ENCODE data around the gene ZNF548. TPM values are rescaled to one million over a fixed set of nuclear protein-coding genes. Genes with fewer than 3 reads are reported as not detected.

ZNF548 gene
- total RNA-seq = 10 to 100 TPM; 18.8 to 30.9 (median 25.7) TPM

DNA sequence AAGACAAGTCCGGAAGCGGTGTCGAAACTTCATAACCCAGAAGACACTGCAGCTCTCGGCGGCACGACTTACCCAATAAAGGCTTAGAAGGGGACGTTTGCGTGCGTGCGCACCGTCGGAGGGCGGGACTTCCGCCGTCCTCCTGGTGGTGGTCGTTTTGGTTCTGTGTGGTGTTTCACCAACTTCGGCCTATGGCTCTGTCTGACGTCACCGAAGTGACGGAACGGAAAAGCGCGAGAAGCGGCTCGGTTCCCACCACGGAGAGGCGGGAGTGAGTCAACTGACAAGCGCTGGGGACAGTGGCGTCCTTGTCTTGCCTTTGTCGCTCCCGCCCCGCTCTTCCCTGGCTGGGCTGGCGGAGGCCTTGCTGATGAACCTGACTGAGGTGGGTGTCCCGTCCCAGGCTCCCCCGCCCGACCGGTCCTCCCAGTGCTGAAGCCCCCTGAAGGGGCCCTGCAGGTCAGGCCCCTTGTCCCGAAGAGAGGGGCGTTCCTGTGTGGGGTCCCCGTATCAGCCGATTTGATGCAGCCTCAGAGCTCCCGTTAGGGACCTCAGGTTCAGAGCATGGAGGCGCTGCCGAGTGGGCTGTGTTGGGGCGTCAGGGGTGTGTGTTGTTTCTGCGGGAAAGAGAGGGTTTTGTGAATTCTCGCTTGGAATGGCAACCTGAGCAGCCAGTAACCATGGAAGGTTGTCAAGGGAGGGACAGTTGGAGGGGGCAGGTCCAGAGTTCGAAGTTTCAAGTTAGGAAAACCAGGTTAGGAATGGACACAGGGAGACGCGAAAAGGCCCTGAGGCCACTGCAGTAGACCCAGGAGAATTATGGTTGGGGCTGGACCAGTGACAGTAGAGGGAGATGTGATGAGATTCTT is at the start of gene ZNF548:
Gene ZNF548, plus strand, starts transcription at position 125 of the 869 bp plus-strand sequence. Its CDS starts 246 bp downstream, at position 371.
- peaks cover 18% of the 10 kb centered on the region for H3K4me1 ChIP-seq
- WGBS = under 1% methylated on average over 20 of the region's 50 CpGs
- no peaks in the 10 kb centered on the region for H3K9me3 ChIP-seq
- DNase-seq (ENCODE audit: low spot score in 2 of 2) = peak; percentile 98 to 99
- peaks cover 15% of the 10 kb centered on the region for H3K36me3 ChIP-seq
- H3K4me3 ChIP-seq = peak within 1 kb of the TSS; percentile 89
- TF ChIP-seq POLR2AphosphoS5 (IDR thresholded peaks at IDR 0.05) = peak in 2 of 3 donors; percentile 57 to 91
- no peak for TF ChIP-seq EP300 (IDR thresholded peaks at IDR 0.05)
- TF ChIP-seq POLR2A (IDR thresholded peaks at IDR 0.05) = peak in 1 of 2 donors; percentile 51
- TF ChIP-seq CTCF (IDR thresholded peaks at IDR 0.05) = peak in 1 of 2 donors; percentile 33
- H3K27ac ChIP-seq = peak within 1 kb of the TSS; percentile 88
- no peaks in the 10 kb centered on the region for H3K27me3 ChIP-seq

GRCh38 chr19:57342582-57342981 is 47.1 kb upstream of the ZNF548 start:
- Histone ChIP-seq H3K27me3 (no peaks in the 10 kb centered on the region), H3K9me3 (no peaks in the 10 kb centered on the region), H3K4me3 (no peak overlapping the region), H3K27ac (no peak overlapping the region), H3K4me1 (no peaks in the 10 kb centered on the region), H3K36me3 (no peaks in the 10 kb centered on the region)
- no peak for DNase-seq (ENCODE audit: low spot score in 2 of 2)
- 84% methylated on average over 6 of the region's 6 CpGs for WGBS
- TF ChIP-seq POLR2A (IDR thresholded peaks at IDR 0.05) (no peak), POLR2AphosphoS5 (IDR thresholded peaks at IDR 0.05) (no peak), EP300 (IDR thresholded peaks at IDR 0.05) (no peak), CTCF (IDR thresholded peaks at IDR 0.05) (no peak)

- TF ChIP-seq EP300 (IDR thresholded peaks at IDR 0.05) (no peak), POLR2A (IDR thresholded peaks at IDR 0.05) (no peak), CTCF (IDR thresholded peaks at IDR 0.05) (no peak), POLR2AphosphoS5 (IDR thresholded peaks at IDR 0.05) (no peak)
- Histone ChIP-seq H3K9me3 (no peaks in the 10 kb centered on the region), H3K4me1 (peaks cover 19% of the 10 kb centered on the region), H3K27me3 (no peaks in the 10 kb centered on the region), H3K36me3 (peaks cover 1% of the 10 kb centered on the region), H3K4me3 (no peak overlapping the region), H3K27ac (no peak overlapping the region)
- 33% methylated on average over 3 of the region's 3 CpGs for WGBS
- DNase-seq (ENCODE audit: low spot score in 2 of 2) = no peak
Observed at GRCh38 chr19:57348136-57348535, 41.5 kb upstream of the ZNF548 start.

DNA sequence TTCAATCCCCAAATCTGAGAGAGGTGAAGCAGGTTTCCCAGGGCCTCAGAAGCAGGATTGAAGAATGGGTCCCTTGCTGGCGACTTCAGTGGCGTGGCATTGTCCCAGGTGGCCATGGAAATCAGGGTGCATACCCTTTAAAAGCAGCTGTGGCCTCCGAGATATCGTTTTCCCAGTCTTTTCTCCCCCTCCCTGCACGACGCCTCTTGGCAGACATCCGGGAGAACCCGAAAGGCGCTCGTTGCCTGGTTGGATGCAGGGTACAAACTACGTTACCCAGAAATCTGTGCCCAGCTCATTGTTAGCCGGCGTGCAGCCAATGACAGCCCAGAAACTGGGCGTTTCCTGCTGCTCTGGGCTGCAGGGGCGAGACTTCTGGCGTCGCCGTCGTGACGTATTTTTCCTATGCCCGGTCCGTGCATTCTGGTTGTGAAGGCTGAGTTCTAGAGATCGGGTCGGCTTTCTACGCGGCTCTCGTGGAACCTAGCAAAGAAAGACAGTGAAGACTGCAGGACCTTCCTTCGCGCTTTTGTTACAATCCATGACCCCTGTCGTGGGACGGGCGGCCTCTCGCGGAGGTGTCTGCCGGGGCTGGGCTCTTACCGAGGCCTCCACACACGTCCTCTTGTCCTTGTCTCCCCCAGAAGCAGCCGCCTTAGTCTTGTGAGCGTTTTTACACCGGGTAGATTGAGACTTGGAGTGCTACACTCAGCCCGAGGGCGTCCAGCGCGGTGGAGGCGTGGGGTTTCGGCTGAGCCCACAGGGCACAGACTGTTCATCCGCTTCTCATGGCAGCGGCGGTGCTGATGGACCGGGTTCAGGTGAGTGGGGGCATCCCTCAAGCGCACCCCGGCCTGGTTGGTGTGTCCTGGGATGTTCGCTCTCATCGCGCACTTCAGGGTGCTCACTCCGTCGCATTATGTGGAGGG is 38.5 kb upstream of the ZNF548 start, which contains the start of gene ZNF304:
Gene ZNF304, plus strand, starts transcription at position 395 of the 929 bp plus-strand sequence. Its CDS starts 394 bp downstream, at position 789.
- Histone ChIP-seq H3K9me3 (peaks cover under 1% of the 10 kb centered on the region), H3K4me1 (peaks cover 23% of the 10 kb centered on the region), H3K27ac (peak within 1 kb of the TSS; percentile 88), H3K36me3 (peaks cover 31% of the 10 kb centered on the region), H3K27me3 (no peaks in the 10 kb centered on the region), H3K4me3 (peak within 1 kb of the TSS; percentile 97)
- WGBS = under 1% methylated on average over 41 of the region's 57 CpGs
- TF ChIP-seq POLR2AphosphoS5 (IDR thresholded peaks at IDR 0.05) = peak in 2 of 3 donors; percentile 20 to 74
- no peak for TF ChIP-seq POLR2A (IDR thresholded peaks at IDR 0.05)
- DNase-seq (ENCODE audit: low spot score in 2 of 2) = peak; percentile 93 to 94

DNA sequence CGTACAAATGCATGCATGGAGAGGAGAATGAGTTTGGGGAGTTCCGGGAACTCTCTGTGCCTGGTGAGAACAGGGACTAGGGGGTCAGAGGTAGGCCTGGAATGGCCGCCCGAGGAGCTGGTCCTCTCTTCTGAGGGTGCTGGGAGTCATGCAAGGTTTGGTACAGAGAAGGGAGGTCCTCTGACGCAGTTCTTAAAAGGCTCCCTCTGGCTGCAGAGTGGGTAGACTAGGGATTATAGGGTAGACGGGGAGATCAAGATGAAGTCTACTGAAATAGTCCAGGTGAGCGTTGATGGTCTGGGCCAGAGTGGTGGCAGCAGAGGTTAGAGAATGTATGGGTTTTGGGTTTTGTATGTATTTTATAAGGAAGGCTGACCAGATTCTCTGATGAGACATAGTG is 37.8 kb upstream of the ZNF548 start:
- Histone ChIP-seq H3K4me1 (peaks cover 23% of the 10 kb centered on the region), H3K27me3 (no peaks in the 10 kb centered on the region), H3K27ac (no peak overlapping the region), H3K36me3 (peaks cover 38% of the 10 kb centered on the region), H3K4me3 (peak overlapping the region; percentile 97), H3K9me3 (peaks cover 8% of the 10 kb centered on the region)
- 30% methylated on average over 7 of the region's 7 CpGs for WGBS
- no peak for TF ChIP-seq CTCF (IDR thresholded peaks at IDR 0.05)
- no peak for TF ChIP-seq POLR2AphosphoS5 (IDR thresholded peaks at IDR 0.05)
- no peak for TF ChIP-seq POLR2A (IDR thresholded peaks at IDR 0.05)
- TF ChIP-seq EP300 (IDR thresholded peaks at IDR 0.05) = no peak
- DNase-seq (ENCODE audit: low spot score in 2 of 2) = no peak

Measured in suprapubic skin (tissue), 4 donors.